ENCODE measurements around the gene DMP1. TPM values are rescaled to one million over a fixed set of nuclear protein-coding genes. Genes with fewer than 3 reads are reported as not detected.

Gene DMP1
- total and polyA plus RNA-seq, 2 of the 8 experiments (the other 6 are each of a cell fraction or from before 2014, with no cell fraction given) = 0.05 to 0.17 TPM

- no peak for TF ChIP-seq USF2 (IDR thresholded peaks at IDR 0.05; ENCODE audit: low read length)
- no peak for TF ChIP-seq CBX8 (IDR thresholded peaks at IDR 0.05; ENCODE audit: borderline replicate concordance, low read depth, low read length)
- no peak for TF ChIP-seq CBX5 (IDR thresholded peaks at IDR 0.05; ENCODE audit: low read depth, low read length)
- TF ChIP-seq CTCF (IDR thresholded peaks at IDR 0.05; ENCODE audit: control extremely low read depth in 1 of 3, insufficient read depth in 1 of 3, low read depth in 1 of 3, low read length in 3 of 3) = no peak
- TF ChIP-seq JUN (IDR thresholded peaks at IDR 0.05; ENCODE audit: low read depth, low read length) = no peak
- no peak for TF ChIP-seq KDM4A (IDR thresholded peaks at IDR 0.05; ENCODE audit: low read depth, low read length, severe bottlenecking)
- TF ChIP-seq NRF1 (IDR thresholded peaks at IDR 0.05; ENCODE audit: low read depth, low read length) = no peak
Measured at GRCh38 chr4:87649980-87650379, at the start of gene DMP1 (continued).
